ENCODE measurements around the gene PCDHGC3.

GRCh38 chr5:141483902-141484301 lies 8.1 kb downstream of the PCDHGC3 start:
- TF ChIP-seq CTCF (IDR thresholded peaks at IDR 0.05) = no peak
- no peak for TF ChIP-seq POLR2AphosphoS5 (IDR thresholded peaks at IDR 0.05)
- TF ChIP-seq POLR2A (IDR thresholded peaks at IDR 0.05) = no peak
- no peak for TF ChIP-seq EP300 (IDR thresholded peaks at IDR 0.05; ENCODE audit: low read depth)

Data from transverse colon (tissue), 4 donors.